ENCODE measurements around the gene AFF2.

AFF2 gene

DNA sequence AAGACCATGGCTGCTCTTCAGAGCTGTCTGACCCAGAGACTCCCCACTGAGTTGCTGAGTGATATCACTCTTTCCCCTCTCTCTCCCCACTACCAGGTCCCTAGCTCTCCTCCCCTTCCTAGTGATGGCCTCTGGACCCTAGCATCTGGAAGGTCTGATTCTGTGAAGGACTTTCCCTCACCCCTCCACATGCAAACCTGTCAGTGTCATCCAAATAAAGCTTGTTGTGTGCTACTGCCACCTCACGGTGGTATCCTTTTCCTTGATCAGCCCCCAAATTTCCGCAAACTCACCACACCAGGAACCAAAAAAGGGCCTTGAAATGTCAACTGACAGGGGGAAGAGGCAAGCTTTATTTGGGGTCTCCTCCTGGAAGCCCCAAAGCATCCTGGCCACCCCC lies 504.5 kb downstream of the AFF2 start:
- Histone ChIP-seq H3K27ac (no peak overlapping the region), H3K4me3 (no peak overlapping the region), H3K27me3 (no peaks in the 10 kb centered on the region), H3K9me3 (no peaks in the 10 kb centered on the region), H3K36me3 (no peaks in the 10 kb centered on the region), H3K4me1 (no peaks in the 10 kb centered on the region)
- intact Hi-C loops (cut with DNase I; ENCODE audit: low total_unique reads), result no loop called here
- no peak for DNase-seq
- TF ChIP-seq, protein P1, sequence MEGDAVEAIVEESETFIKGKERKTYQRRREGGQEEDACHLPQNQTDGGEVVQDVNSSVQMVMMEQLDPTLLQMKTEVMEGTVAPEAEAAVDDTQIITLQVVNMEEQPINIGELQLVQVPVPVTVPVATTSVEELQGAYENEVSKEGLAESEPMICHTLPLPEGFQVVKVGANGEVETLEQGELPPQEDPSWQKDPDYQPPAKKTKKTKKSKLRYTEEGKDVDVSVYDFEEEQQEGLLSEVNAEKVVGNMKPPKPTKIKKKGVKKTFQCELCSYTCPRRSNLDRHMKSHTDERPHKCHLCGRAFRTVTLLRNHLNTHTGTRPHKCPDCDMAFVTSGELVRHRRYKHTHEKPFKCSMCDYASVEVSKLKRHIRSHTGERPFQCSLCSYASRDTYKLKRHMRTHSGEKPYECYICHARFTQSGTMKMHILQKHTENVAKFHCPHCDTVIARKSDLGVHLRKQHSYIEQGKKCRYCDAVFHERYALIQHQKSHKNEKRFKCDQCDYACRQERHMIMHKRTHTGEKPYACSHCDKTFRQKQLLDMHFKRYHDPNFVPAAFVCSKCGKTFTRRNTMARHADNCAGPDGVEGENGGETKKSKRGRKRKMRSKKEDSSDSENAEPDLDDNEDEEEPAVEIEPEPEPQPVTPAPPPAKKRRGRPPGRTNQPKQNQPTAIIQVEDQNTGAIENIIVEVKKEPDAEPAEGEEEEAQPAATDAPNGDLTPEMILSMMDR (IDR thresholded peaks at IDR 0.05), result no peak

DNA sequence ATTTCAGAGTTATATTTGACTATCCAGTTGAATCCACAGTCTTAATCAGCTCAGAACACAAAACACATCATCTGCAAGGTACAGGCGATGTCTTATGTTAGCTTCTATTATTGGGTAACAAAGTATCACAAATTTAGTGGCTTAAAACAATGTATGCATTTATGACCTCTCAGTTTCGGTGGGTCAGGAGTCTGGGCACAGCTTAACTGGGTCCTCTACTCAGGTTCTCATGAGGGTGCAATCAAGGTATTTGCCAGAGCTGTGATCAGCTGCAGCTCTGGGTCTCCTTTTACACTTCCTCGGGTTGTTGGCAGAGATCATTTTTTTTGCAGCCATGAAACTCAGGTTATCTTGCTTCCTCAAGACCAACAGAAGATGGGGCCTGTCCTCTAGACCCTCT lies 505.8 kb downstream of the AFF2 start:
- TF ChIP-seq, protein P1 (IDR thresholded peaks at IDR 0.05), result no peak
- Histone ChIP-seq H3K27me3 (no peaks in the 10 kb centered on the region), H3K4me3 (no peak overlapping the region), H3K4me1 (no peaks in the 10 kb centered on the region), H3K27ac (no peak overlapping the region), H3K36me3 (no peaks in the 10 kb centered on the region), H3K9me3 (no peaks in the 10 kb centered on the region)
- DNase-seq, result no peak
- intact Hi-C loops (cut with DNase I; ENCODE audit: low total_unique reads), result no loop called here

DNA sequence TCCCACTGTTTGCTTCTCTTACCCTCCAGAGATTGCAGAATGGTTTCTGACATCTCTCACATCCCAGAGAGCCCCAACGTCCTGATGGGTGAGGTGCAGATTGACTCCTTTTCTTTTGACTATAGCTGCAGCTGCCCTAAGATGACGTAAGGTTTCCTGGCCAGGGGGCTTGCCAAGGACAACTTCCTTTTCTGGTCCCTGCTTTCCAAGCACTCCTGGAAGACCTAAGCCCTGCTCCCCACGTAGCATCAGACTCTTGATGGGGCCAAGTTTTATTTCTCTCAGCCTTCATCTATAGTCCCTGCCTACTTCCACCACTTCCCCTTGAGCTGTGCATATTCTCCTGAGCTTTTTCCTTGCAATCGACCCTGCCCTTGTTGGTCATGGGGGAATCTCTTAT lies 507.0 kb downstream of the AFF2 start:
- intact Hi-C loops (cut with DNase I; ENCODE audit: low total_unique reads), result no loop called here
- no peaks in the 10 kb centered on the region for H3K27me3 ChIP-seq
- H3K27ac ChIP-seq, result no peak overlapping the region
- H3K9me3 ChIP-seq, result no peaks in the 10 kb centered on the region
- no peaks in the 10 kb centered on the region for H3K36me3 ChIP-seq
- H3K4me3 ChIP-seq, result no peak overlapping the region
- H3K4me1 ChIP-seq, result no peaks in the 10 kb centered on the region
- TF ChIP-seq, protein P1 (IDR thresholded peaks at IDR 0.05), result no peak
- DNase-seq, result no peak

DNA sequence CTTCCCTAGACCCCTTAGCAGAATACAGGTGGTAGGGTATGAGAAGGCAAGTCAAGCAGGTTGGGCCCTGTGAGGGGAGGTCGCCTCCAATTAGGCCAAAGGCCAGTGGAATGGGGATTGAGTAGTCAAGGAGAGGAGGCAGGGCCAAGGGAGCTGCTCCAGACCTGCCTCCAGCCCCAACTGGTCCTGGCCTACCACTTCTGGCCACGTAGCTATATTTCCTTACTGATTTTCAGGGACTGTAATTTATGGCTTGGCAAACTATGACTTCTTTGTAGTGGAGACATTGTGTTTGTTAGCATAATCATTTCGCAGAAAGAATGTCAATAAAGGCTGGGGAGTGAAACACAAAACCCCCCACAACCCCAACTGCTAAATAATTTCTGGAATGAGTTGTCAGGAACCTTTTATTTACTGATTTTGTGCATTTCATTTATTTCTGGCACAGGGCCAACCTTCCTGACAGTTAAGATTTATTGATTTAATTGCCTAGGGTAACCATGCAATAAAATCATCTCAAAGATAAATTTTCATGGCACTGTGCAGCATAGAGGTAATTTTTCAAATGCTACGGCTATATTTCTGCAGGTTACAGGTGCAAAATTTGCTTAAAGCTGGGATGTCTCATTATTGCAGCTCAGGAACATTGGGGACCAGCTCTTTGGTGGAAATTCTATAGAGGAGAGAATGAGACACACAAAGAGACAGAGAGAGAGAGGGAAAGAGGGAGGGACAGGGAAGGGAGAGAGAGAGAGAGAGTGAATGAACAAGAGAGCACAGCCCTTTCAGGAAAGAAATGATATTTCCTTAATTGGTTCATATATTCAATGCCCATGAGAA lies 509.8 kb downstream of the AFF2 start:
- Histone ChIP-seq H3K4me1 (no peaks in the 10 kb centered on the region), H3K36me3 (no peaks in the 10 kb centered on the region), H3K4me3 (no peak overlapping the region), H3K9me3 (no peaks in the 10 kb centered on the region), H3K27me3 (no peaks in the 10 kb centered on the region), H3K27ac (no peak overlapping the region)
- TF ChIP-seq, protein P1 (IDR thresholded peaks at IDR 0.05), result no peak
- intact Hi-C loops (cut with DNase I; ENCODE audit: low total_unique reads), result no loop called here
- DNase-seq, result no peak

DNA sequence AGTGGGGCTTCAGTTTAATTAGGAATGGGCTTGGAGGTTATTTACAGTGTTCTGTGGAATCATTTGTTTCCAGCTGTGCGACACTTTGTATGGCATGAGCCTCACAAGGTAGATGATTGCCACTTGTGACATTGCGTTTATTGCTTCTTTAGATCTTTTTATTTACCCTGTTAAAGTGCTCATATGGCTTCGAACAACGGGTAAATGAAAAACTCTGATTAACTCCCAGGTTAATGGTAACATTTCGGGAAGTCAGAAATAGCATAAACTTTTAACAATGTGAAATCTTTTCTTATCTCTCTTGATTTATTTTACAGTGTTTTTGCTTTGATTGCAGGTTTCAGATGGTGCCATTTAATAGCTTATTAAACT lies 510.4 kb downstream of the AFF2 start:
- no peak overlapping the region for H3K27ac ChIP-seq
- intact Hi-C loops (cut with DNase I; ENCODE audit: low total_unique reads), result no loop called here
- H3K4me1 ChIP-seq, result no peaks in the 10 kb centered on the region
- DNase-seq, result no peak
- no peak overlapping the region for H3K4me3 ChIP-seq
- TF ChIP-seq, protein P1 (IDR thresholded peaks at IDR 0.05), result no peak
- no peaks in the 10 kb centered on the region for H3K27me3 ChIP-seq
- no peaks in the 10 kb centered on the region for H3K36me3 ChIP-seq
- H3K9me3 ChIP-seq, result no peaks in the 10 kb centered on the region
